Measurements from ENCODE around the gene NXN. TPM values are rescaled to one million over a fixed set of nuclear protein-coding genes. Genes with fewer than 3 reads are reported as not detected.

NXN gene
- polyA plus RNA-seq, 4 donors = 2.2 to 12.5 (median 7.1) TPM

DNA sequence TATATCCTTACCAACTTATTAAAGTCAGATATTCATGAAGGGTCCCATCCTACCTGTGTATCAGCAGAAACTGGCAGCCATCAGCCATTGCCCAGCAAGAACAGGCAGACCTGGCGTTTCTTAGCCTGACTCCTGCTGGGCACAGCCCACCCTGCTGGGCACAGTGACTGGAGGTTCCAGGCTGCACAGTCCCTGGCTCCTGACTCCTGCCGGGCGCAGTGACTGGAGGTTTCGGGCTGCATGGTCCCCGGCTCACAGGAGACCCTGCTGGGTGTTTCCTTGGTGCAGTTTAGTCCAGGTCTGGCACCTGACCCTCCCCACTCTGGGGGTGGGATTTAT lies 24.0 kb upstream of the NXN start:
- FAIRE-seq (no peak), DNase-seq (no peak)
- WGBS, 3 donors = 86 to 100% (median 97%) methylated on average over 5 of the region's 5 CpGs
- H3K9me3 ChIP-seq (ENCODE audit: control insufficient read depth in 2 of 2, insufficient read depth in 1 of 2, low read depth in 1 of 2, low read length in 1 of 2) = no peaks in the 10 kb centered on the region
- H3K27me3 ChIP-seq (ENCODE audit: control insufficient read depth in 3 of 3, insufficient read depth in 3 of 3, low read length in 3 of 3) = no peaks in the 10 kb centered on the region
- peak overlapping the region in 1 of 3 donors; percentile 35 for H3K27ac ChIP-seq (ENCODE audit: low read depth in 1 of 3, low read length in 2 of 3)
- peaks cover 0 to 17% (median 0%) of the 10 kb centered on the region in 3 donors for H3K4me1 ChIP-seq (ENCODE audit: control insufficient read depth in 3 of 3, insufficient read depth in 2 of 3, low read depth in 1 of 3, low read length in 2 of 3)
- peaks cover 12 to 85% (median 33%) of the 10 kb centered on the region in 3 donors for H3K36me3 ChIP-seq (ENCODE audit: control insufficient read depth in 3 of 3, insufficient read depth in 2 of 3, low read depth in 1 of 3, low read length in 3 of 3)
- no peak overlapping the region for H3K4me3 ChIP-seq (ENCODE audit: low read depth in 1 of 3, low read length in 3 of 3)

DNA sequence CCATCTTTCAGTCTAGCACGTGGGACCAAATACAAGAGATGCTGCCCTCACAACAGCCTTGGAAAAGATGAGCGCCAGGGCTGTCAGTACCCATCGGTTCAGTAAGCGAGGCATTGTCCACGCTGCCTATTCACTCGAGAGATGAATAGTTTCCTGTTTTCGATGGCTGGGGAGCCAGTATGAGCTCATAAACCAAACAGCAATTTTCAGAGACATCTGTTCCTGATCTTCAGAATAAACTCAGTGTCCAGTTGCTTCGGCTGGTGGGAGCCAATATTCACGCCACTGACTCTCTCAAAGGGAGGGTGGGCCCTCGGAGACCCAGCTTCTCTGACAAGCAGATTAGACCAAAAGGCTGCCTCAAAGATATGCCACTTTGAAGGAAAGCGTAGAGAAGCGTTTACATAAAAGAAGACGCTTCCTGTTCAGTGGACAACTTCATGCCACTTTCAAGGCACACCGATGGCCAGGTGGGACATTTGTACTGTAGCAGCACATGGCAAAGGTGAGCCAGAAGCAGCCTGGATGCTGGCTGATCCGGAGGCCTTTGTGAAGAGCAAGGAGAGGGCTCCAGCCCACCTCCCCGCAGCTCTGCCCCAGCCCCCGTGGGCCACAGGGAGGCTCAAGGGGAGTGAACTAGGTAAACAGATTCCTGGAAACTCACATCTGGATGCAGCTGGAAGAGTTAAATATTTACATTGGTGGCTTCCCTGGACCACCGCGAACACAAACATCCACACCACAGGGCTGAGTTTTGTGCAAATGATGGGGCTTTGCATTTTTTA lies 23.4 kb upstream of the NXN start:
- WGBS, 3 donors = 61 to 78% (median 75%) methylated on average over 19 of the region's 19 CpGs
- peak in 1 of 2 donors; percentile 37 for DNase-seq
- Histone ChIP-seq H3K27ac (ENCODE audit: low read depth in 1 of 3, low read length in 2 of 3) (peak overlapping the region in 2 of 3 donors; percentile 52 to 81), H3K4me3 (ENCODE audit: low read depth in 1 of 3, low read length in 3 of 3) (no peak overlapping the region), H3K4me1 (ENCODE audit: control insufficient read depth in 3 of 3, insufficient read depth in 2 of 3, low read depth in 1 of 3, low read length in 2 of 3) (peaks cover 0 to 20% (median 3%) of the 10 kb centered on the region in 3 donors), H3K27me3 (ENCODE audit: control insufficient read depth in 3 of 3, insufficient read depth in 3 of 3, low read length in 3 of 3) (no peaks in the 10 kb centered on the region), H3K36me3 (ENCODE audit: control insufficient read depth in 3 of 3, insufficient read depth in 2 of 3, low read depth in 1 of 3, low read length in 3 of 3) (peaks cover 12 to 79% (median 31%) of the 10 kb centered on the region in 3 donors), H3K9me3 (ENCODE audit: control insufficient read depth in 2 of 2, insufficient read depth in 1 of 2, low read depth in 1 of 2, low read length in 1 of 2) (no peaks in the 10 kb centered on the region)
- no peak for FAIRE-seq

DNA sequence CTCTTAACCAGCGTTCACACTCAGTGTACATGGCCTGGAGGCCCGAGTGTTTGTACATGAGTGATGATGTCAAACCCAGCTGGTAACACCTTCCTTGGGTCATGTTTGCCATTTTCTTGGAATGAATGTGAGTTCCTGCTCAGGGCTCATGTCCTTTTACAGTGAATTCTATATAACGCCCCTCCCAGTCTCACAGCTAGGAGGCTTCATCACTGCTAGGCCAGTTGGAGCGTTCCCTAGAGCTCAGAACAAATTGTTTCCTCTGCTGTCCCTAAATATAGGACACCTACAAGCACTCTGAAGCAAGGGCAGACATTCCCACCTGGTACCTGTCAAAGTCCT lies 22.8 kb upstream of the NXN start:
- FAIRE-seq = no peak
- no peaks in the 10 kb centered on the region for H3K27me3 ChIP-seq (ENCODE audit: control insufficient read depth in 3 of 3, insufficient read depth in 3 of 3, low read length in 3 of 3)
- 74 to 77% (median 75%) methylated on average over 4 of the region's 4 CpGs for WGBS, 3 donors
- H3K9me3 ChIP-seq (ENCODE audit: control insufficient read depth in 2 of 2, insufficient read depth in 1 of 2, low read depth in 1 of 2, low read length in 1 of 2) = no peaks in the 10 kb centered on the region
- H3K4me3 ChIP-seq (ENCODE audit: low read depth in 1 of 3, low read length in 3 of 3) = no peak overlapping the region
- no peak for DNase-seq
- peak overlapping the region in 2 of 3 donors; percentile 52 to 81 for H3K27ac ChIP-seq (ENCODE audit: low read depth in 1 of 3, low read length in 2 of 3)
- peaks cover 0 to 23% (median 4%) of the 10 kb centered on the region in 3 donors for H3K4me1 ChIP-seq (ENCODE audit: control insufficient read depth in 3 of 3, insufficient read depth in 2 of 3, low read depth in 1 of 3, low read length in 2 of 3)
- H3K36me3 ChIP-seq (ENCODE audit: control insufficient read depth in 3 of 3, insufficient read depth in 2 of 3, low read depth in 1 of 3, low read length in 3 of 3) = peaks cover 12 to 73% (median 31%) of the 10 kb centered on the region in 3 donors

DNA sequence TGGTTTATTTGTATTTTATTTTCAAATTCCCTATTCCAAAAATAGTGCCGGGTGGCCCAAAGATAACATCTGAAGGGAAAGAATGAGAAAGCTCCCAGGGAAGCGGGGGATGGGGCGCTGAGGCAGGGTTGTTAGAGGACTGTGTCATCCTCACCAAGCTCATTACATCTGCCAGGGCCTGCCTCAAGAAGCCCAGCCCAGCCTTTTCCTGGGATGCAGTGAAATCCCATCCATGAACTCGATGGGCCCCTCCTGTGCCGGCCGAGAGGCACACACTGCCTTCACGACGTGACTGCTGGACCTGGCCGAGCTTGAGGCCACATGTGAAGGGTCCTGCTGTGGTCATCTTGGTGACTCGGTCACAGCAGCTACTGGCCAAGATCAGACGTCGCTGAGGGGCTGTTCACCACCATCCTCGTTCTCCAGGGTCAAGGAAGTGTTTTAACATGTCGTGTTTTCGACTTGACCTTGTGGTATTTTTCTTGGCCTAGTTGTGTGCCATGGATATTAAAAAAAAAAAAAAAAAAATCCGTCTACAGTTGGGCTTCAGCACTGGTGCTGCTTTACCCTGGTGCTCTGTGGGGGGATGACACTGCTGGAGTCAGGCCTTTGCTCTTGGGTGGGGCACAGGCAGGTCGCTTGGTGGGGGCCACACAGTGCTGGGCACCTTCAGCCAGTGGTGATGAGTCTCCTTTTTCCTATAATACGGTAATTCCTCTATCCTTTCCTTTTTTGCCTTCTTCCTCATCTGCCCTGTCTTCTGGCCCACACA lies 22.2 kb upstream of the NXN start:
- peaks cover 12 to 69% (median 31%) of the 10 kb centered on the region in 3 donors for H3K36me3 ChIP-seq (ENCODE audit: control insufficient read depth in 3 of 3, insufficient read depth in 2 of 3, low read depth in 1 of 3, low read length in 3 of 3)
- peaks cover 0 to 23% (median 4%) of the 10 kb centered on the region in 3 donors for H3K4me1 ChIP-seq (ENCODE audit: control insufficient read depth in 3 of 3, insufficient read depth in 2 of 3, low read depth in 1 of 3, low read length in 2 of 3)
- DNase-seq = no peak
- H3K9me3 ChIP-seq (ENCODE audit: control insufficient read depth in 2 of 2, insufficient read depth in 1 of 2, low read depth in 1 of 2, low read length in 1 of 2) = no peaks in the 10 kb centered on the region
- WGBS, 3 donors = 74 to 84% (median 80%) methylated on average over 18 of the region's 18 CpGs
- H3K4me3 ChIP-seq (ENCODE audit: low read depth in 1 of 3, low read length in 3 of 3) = no peak overlapping the region
- no peak for FAIRE-seq
- no peaks in the 10 kb centered on the region for H3K27me3 ChIP-seq (ENCODE audit: control insufficient read depth in 3 of 3, insufficient read depth in 3 of 3, low read length in 3 of 3)
- H3K27ac ChIP-seq (ENCODE audit: low read depth in 1 of 3, low read length in 2 of 3) = peak overlapping the region in 2 of 3 donors; percentile 52 to 81

DNA sequence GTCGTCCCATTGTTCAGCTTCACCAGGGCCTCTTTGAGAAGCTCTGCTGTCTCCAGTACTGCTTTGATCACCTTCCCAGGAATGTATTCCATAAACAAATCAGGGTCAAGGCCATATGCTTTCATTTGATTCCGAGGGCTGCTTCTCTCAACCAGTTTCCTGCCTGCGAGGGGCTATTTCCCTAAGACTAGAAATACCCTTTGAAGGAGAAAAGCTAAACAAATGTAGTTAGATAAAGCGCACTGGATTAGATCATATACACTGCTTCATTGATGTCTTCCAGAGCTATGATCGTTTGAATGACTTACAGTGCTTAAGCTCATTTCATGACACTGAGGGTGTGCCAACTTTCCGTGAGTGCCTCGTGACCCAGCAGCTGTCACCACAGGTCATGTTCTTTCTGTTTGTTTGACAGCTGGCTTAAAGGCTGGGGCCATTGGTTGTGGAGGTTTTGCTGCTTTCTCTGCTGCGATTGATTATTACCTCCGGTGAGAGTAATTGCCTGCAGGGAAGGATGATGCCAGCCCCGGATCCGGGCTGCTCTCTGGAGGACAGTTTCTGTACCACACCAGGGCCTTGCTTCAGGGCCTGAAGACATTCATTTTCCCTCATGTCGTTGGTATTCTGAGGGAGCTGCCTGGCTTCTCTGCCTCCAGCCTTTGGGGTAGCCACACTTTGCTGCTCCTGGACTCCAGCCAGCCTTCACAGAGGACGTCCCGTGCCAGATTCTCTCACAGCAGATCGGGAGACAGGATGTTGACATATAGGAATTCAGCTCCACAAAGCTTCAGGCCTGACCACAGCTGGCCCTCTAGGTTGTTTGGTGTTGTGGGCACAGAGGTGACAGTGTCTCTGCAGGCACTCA lies 21.3 kb upstream of the NXN start:
- 54 to 64% (median 56%) methylated on average over 15 of the region's 15 CpGs for WGBS, 3 donors
- FAIRE-seq (no peak), DNase-seq (no peak)
- Histone ChIP-seq H3K27ac (ENCODE audit: low read depth in 1 of 3, low read length in 2 of 3) (peak overlapping the region; percentile 27 to 61 (median 52)), H3K4me3 (ENCODE audit: low read depth in 1 of 3, low read length in 3 of 3) (no peak overlapping the region), H3K9me3 (ENCODE audit: control insufficient read depth in 2 of 2, insufficient read depth in 1 of 2, low read depth in 1 of 2, low read length in 1 of 2) (no peaks in the 10 kb centered on the region), H3K27me3 (ENCODE audit: control insufficient read depth in 3 of 3, insufficient read depth in 3 of 3, low read length in 3 of 3) (no peaks in the 10 kb centered on the region), H3K36me3 (ENCODE audit: control insufficient read depth in 3 of 3, insufficient read depth in 2 of 3, low read depth in 1 of 3, low read length in 3 of 3) (peaks cover 12 to 61% (median 28%) of the 10 kb centered on the region in 3 donors), H3K4me1 (ENCODE audit: control insufficient read depth in 3 of 3, insufficient read depth in 2 of 3, low read depth in 1 of 3, low read length in 2 of 3) (peaks cover 0 to 17% (median 4%) of the 10 kb centered on the region in 3 donors)

DNA sequence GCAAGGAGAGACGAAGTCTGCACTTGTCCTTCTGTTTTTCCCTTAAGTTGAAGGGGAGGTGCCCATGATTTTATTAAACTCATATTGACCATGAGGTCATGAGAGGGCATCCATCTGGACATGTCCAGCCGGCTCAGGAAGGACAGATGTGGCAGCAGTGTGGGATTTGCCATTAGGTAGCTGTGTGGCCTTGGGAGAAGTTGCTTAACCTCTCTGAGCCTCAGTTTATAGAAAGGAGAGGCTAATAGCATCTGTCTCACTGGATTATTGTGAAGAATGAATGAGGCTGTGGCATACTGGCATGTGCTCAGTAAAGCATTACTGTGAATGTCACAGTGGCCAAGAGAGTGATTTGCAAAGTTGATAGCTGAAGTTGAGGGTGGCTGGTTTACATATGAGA lies 18.5 kb upstream of the NXN start:
- H3K36me3 ChIP-seq (ENCODE audit: control insufficient read depth in 3 of 3, insufficient read depth in 2 of 3, low read depth in 1 of 3, low read length in 3 of 3) = peaks cover under 1 to 34% (median 14%) of the 10 kb centered on the region in 3 donors
- FAIRE-seq (no peak), DNase-seq (no peak)
- peak overlapping the region in 2 of 3 donors; percentile 93 to 100 for H3K4me3 ChIP-seq (ENCODE audit: low read depth in 1 of 3, low read length in 3 of 3)
- H3K4me1 ChIP-seq (ENCODE audit: control insufficient read depth in 3 of 3, insufficient read depth in 2 of 3, low read depth in 1 of 3, low read length in 2 of 3) = peaks cover 0 to 7% (median 4%) of the 10 kb centered on the region in 3 donors
- no peaks in the 10 kb centered on the region for H3K9me3 ChIP-seq (ENCODE audit: control insufficient read depth in 2 of 2, insufficient read depth in 1 of 2, low read depth in 1 of 2, low read length in 1 of 2)
- WGBS, 3 donors = 6 to 31% (median 14%) methylated on average over 2 of the region's 2 CpGs
- no peaks in the 10 kb centered on the region for H3K27me3 ChIP-seq (ENCODE audit: control insufficient read depth in 3 of 3, insufficient read depth in 3 of 3, low read length in 3 of 3)
- no peak overlapping the region for H3K27ac ChIP-seq (ENCODE audit: low read depth in 1 of 3, low read length in 2 of 3)

DNA sequence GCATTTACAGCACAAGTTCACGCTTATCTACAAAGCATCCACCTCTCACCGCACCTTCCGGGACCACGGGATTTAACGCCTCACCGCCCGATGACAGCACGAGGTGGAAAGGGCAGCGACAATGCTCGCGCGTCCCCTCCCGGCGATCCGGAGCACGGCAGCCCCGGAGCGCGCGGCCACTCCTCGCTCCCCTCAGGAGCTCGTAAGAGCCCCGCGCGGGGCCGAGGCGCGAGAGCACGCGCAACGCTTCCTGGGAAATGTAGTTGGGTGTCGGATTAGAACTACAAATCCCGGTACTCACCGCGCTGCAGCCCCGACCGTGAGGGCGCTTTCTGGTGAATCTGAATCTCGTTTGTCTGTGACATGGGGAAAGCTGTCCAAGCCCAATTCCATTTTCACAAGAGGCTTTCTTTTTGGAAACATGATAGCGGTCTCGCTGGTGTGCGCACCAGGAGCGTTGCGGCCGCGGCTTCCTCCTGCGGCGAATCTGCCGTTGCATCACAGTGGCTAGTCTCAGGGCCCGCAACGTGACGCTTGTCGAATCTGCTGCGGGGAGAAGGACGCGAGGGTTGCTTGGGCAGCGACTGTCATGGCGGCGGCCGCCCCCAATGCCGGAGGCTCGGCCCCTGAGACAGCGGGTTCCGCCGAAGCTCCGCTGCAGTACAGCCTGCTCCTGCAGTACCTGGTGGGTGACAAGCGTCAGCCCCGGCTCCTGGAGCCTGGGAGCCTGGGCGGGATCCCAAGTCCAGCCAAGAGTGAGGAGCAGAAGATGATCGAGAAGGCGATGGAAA lies 17.2 kb upstream of the NXN start, which contains the start of gene TIMM22:
Gene TIMM22 (plus strand): TSS at position 576 of the 791 bp plus-strand sequence. CDS start 14 bp downstream, at position 590.
- H3K27ac ChIP-seq (ENCODE audit: low read depth in 1 of 3, low read length in 2 of 3) = peak within 1 kb of the TSS; percentile 58 to 81 (median 77)

More for the DNA sequence above, 17.2 kb upstream of the NXN start, which contains the start of gene TIMM22:
- FAIRE-seq (no peak), DNase-seq (peak; percentile 96 to 98)
- Histone ChIP-seq H3K36me3 (ENCODE audit: control insufficient read depth in 3 of 3, insufficient read depth in 2 of 3, low read depth in 1 of 3, low read length in 3 of 3) (peaks cover 0 to 20% (median 9%) of the 10 kb centered on the region in 3 donors), H3K9me3 (ENCODE audit: control insufficient read depth in 2 of 2, insufficient read depth in 1 of 2, low read depth in 1 of 2, low read length in 1 of 2) (peaks cover 0 to 3% of the 10 kb centered on the region in 2 donors), H3K4me1 (ENCODE audit: control insufficient read depth in 3 of 3, insufficient read depth in 2 of 3, low read depth in 1 of 3, low read length in 2 of 3) (peaks cover 0 to 7% (median 4%) of the 10 kb centered on the region in 3 donors), H3K27me3 (ENCODE audit: control insufficient read depth in 3 of 3, insufficient read depth in 3 of 3, low read length in 3 of 3) (no peaks in the 10 kb centered on the region), H3K4me3 (ENCODE audit: low read depth in 1 of 3, low read length in 3 of 3) (peak within 1 kb of the TSS; percentile 93 to 100 (median 96))
- WGBS, 3 donors = 0% methylated on average over 70 to 71 of the region's 71 CpGs
